HT-29 (cell line): ENCODE data around the gene ACTR10. TPM values are rescaled to one million over a fixed set of nuclear protein-coding genes. Genes with fewer than 3 reads are reported as not detected.
A peak's percentile ranks its signal among the peaks of the same experiment; 100 is the strongest.
"Not testable (repeated sequence)": the region's sequence is repeated elsewhere in the genome, so short reads cannot be mapped to it uniquely, and the experiment has no call there.

ENCODE experiments used
- DNase-seq: peaks from one replicate; pipeline ENCODE4 v3.0.0-alpha.2; 2015; ENCODE audit warnings: low spot score
- total RNA-seq: library from RNA; depleted of rRNA; stranded (reverse); fragments of >200 nt; shearing (Covaris generic); gene quantifications from 2 replicates; pipeline ENCODE4 v1.2.3, GENCODE V29; 2014

ACTR10 gene
- total RNA-seq, 1 experiment from 2014 or later, result 10.9 TPM

DNA sequence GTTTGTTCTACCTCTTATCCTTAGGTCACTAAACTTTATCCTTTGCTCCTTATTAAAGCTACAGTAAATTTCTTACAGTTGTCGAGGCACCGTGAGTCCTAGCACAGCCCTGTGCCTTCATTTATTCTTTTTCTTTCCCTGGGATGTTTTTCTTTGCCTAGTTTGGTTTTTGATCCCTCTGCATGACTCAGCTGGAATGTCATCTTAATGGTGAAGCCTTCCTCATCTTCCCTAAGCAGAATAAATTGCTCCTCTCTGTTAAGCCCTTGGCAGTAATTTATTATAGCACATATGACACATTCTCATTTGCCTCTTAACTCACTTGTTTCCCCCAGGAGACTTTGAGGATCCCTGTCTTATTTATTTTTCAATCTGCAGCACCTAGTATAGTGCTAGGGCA, 16.6 kb downstream of the ACTR10 start:
- no peak for DNase-seq

DNA sequence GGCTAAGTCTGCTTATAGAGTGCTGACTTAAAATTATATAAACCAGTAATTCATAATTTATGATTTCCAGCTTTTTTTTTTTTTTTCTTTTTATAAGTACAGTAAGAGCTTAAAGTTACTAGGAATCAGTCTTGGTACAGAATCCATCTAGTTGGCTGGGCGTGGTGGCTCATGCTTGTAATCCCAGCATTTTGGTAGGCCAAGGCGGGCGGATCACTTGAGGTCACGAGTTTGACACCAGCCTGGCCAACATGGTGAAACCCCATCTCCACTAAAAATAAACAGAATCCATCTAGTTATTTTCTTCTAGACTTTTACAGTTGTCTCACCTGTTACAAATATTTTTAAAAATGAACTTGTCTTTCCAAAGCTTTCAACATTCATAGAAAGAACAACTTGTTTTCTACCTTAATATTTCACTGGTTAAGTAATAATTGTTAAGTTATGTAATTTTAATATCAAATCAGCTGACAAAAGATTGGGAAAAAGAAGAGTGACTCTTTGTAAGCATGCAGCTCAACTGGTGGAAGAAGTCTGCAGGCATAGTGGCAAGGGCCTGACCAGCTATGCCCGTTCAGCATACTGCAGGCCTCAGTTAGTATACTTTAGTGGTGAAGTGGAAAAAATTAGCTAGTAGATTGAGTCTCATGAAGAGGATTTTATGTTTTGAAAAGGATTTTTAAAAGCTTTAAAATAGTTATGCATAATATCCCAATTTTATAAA, 27.3 kb downstream of the ACTR10 start:
- DNase-seq, result no peak

DNA sequence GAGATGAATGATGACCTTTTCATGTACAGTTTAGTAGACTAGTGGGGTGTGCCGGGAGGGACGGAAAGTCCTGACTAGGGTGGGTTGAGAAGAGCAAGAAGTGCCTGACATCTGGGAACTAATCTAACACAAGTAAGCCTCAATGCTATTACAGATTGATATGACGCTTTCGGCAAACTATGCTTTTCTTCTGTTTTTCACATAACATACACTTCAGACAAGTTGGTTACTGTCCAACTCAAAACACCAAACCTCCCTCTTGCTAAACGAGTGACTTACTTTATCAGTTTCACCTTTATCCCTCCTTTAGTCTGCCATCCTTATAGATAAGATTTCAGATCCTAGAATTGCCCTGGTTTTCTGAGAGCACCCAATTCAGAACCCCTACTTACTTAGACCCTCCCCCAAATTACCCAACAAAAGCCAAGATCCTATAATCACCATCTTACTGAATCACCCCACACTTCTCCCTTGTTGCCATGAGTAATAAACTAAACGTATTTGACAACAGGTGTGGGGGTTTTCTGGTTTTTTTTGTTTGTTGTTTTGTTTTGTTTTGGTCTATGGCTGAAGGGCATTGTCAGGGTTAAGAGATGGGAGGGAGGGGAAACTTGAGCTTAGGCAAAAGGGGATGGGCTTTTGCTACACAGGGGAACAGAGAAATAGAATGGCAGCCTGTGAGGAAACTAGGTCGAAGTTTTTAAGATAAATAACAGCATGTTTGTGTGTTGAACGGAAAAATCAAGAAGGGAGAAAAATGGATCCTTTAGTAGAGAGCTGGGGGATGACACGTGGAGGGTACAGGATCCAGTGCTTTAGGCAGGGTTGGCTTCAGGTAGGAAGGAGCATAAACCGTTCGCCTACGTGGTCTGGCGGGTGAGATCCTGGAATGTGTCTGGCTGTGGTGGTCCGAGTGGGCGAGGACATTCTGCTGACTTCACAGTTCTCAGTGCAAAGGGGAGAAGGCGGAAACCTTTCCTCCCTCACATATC, 38.6 kb downstream of the ACTR10 start:
- no peak for DNase-seq

DNA sequence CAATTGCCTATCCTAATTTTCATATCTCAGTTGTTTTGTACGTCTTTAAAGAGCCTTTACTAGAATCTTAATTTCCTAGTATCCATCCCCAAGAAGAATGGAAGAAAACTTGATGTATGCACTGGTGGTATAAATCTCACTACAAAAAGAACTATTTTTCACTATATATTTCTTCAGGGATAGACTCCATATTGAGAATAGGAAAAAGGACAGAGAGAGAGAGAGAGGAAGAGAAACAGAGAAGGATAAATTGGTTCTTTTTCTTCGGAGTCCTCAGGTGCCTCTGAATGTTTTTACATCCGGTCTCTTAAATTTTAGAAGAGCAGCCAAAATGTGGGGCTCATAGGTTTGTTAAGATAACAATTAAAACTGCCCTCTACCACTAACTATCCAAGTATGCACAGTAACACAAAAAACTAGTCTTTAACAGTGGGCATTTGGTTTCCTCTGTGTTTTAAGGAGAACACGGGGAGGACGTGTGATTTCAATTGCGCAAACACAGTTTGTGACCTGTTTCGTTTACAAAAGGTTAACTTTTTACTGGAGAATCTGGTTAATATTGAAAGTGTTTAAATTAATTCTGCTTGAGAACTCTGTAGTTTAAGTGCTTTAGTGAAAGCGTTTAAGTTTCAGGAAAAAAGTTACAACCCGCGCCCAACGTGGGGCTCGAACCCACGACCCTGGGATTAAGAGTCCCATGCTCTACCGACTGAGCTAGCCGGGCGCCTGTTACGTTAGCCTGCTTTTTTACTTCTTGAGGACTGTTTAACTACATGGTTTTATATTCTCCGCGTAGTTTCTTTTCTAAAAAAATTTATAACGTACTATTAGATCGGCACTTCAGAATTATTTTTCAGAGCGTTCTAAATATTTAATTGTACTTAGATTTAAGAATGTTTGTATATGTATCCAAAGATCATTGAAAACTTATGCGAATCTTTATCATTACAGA, 39.6 kb downstream of the ACTR10 start:
- peak; percentile 78 for DNase-seq

DNA sequence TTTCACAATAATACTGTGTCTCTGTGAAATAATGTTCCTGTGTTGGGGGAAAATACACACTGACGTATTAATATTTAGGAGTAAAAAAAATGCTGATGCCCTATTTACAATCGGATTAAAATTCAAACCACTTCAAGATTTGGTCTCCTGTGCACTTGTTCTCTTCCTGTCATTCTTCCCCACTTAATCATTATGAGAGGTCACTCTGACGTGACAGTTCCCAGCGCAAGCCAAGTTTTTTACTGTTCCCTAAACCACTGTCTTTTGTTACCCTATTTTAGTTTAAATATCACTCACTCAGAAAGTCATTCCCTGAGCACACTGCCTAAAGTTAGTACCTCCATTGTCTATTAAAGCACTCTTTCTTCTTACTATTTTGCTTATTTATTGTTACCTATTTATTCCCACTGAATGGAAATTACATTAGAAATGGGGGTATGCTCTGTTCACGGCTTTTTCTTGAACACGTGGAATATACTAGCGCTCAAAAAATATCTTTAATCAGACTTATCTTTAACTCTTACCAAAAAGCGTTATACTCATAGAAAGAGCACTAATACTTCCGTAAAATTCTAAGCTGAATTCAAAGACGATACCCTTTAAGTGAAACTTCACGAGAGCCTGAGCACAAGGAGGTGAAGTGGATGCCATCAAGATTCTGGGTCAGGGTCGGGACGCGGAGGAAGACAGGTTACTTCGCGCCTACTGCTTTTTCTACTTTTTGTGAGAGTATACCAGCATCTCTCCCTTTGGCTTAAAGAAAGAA, 44.0 kb downstream of the ACTR10 start:
- no peak for DNase-seq

DNA sequence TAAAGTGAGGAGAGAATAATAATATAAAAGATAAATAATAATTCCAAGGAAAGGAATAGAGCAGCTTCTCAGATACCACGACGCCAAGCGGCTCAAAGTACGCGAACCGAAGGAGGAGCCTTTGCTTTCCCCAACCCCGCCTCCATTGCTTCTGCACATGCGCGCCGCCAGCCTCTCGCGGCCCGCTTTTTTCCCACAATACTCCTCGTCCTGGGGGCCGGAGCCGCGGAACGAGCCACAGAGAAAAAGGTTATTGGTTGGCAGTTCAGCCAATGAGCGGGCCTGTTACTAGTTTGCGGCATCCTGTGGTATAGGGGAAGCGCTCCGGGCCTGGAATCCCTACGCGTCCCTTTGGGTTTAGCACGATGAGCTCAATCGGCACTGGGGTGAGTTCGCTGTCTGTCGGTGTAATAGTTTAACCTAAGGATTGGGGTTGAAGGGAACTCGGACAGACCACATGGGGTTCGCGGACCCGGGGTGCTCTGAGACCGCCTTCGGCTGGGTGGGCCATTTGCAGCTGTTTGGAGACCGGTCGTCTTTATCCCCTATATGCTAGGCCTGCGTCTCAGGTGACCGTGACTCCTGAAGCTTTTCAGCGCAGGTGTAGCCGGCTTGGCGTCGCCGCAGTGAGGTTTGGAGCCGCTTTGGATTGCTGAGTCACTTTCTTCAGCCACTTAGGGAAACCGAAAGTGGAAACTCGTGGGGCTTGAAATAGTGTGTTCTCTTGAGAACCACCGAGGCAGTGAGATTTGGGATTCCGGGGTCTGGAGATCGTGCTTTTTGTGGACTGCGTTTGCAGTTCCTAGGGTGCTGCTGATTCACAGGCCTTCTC, 44.8 kb downstream of the ACTR10 start, which contains the start of gene PSMA3:
TSS of gene PSMA3 (plus strand) at position 288 of the 832 bp plus-strand sequence. CDS start at position 366, 78 bp downstream.
- DNase-seq, result peak; percentile 94

DNA sequence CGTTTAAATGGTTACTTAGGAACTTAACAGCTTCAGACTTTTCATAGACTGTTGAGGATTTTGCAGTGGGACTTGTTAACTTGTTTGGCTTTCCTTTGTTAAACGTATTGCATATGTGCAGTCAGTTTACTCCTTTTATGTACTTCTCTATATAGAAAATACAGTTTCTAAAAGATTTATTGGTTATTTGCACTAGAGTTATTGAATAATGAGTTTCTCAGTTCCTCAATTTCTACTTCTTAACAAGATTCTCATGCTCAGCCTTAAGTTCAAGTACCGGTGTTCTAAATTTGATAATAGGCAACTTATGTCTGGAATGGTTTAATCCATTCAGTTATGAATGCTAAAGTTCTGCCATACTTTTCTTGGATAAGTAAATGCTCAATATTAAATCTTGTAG, 45.6 kb downstream of the ACTR10 start:
- DNase-seq, result no peak

DNA sequence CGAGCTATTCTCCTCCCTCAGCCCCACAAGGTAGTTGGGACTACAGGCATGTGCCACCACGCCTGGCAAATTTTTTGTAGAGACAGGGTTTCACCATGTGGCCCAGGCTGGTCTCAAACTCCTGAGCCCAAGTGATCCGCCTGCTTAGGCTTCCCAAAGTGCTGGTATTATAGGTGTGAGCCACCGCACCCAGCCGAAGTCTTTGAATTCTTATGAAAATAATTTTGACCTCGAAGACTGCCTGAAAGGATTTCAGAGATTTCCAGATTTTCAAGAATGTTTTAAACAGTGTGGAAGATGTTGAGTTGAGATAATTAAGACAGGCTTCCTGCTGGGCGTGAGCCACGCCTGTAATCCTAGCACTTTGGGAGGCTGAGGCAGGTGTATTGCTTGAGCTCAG, 49.7 kb downstream of the ACTR10 start:
- DNase-seq, result no peak

DNA sequence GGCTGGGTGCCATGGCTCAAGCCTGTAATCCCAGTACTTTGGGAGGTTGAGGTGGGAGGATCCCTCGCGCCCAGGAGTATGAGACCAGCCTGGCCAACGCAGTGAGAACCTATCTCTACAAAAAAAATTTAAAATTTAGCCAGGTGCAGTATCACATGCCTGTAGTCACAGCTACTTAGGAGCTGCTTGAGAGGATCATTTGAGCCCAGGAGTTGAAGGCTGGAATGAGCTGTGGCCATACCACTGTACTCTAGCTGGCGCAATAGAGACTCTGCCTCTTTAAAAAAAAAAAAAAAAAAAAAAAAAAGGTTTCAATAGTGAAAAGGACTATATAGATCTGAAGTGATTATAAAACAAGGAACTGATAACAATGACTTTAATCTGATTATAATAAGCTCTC, 58.2 kb downstream of the ACTR10 start:
- DNase-seq, result no peak

DNA sequence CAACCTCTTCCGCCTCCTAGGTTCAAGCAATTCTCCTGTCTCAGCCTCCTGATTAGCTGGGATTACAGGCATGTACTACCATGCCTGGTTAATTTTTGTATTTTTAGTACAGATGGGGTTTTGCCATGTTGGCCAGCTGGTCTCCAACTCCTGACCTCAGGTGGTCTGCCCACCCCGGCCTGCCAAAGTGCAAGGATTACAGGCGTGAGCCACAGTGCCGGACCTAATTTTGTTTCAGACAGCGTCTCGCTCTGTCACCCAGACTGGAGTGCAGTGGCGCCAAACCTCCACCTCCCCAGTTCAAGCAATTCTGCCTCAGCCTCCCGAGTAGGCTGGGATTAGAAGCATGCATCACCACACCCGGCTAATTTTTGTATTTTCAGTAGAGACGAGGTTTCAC, 62.1 kb downstream of the ACTR10 start:
- DNase-seq, result not testable (repeated sequence)

DNA sequence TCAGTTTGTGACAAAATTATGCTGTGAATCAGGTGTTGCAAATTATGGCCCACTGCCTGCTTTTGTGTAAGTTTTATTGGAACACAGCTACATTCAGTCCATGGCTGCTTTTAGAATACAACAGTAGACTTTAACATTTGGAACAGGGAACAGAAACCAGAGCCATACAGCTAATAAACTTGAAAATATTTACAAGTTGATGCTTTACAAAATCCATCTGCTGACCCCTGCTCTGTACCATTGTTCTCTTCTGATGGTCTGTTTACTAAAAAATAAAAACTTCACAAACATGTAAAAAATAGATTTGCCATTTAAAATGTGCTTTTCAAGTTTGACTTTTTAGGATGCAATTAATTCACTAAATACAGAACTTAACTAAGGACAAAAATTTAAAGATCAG, 65.5 kb downstream of the ACTR10 start:
- no peak for DNase-seq

DNA sequence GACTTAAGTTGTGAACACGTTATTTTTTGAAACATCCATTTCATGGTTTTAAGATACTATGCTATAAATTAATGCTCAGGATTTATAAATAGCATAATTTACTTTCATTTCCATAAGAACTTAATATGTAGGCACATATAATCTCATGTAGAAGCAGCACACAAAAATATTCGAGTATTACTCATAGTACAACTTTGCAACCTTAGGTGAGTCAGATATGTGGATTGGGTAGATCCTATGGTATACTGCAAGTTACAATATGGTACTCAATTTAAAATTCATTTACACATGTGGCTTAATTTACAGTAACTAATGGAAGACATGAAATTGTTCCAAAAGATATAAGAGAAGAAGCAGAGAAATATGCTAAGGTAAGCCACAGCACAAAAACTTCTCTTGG, 70.7 kb downstream of the ACTR10 start:
- DNase-seq, result no peak

DNA sequence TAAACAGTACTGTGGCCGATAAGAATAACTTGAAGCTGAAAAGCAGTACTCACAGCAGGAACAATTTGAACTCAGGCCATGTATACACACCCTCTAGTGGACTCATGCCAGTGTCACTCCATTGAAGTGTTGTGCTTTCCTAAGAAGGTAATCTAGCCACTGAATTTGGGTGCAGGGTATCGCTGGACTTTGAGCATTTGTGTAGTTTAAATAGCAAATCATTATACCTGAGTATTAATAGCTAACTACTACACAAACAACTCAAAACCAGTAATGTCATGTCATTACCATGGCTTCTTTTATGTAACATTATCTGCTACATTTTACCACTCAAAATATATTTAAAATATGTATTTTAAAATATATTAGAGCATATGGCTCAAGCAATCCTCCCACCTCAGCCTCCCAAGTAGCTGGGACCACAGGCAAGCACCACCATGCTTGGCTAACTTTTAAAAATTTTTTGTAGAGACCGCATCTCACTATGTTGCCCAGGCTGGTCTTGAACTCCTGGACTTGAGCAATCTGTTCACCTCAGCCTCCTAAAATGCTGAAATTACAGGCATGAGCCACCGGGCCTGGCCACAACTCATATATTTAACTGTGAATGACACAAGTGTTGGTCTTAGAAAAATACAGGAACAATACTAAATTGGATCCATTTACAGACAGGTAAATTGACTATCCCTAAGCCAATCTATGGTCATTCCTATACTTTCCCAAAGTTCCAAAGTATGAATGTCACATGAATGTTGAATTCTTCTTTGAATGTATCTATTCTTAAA, 72.8 kb downstream of the ACTR10 start:
- DNase-seq, result peak; percentile 29

DNA sequence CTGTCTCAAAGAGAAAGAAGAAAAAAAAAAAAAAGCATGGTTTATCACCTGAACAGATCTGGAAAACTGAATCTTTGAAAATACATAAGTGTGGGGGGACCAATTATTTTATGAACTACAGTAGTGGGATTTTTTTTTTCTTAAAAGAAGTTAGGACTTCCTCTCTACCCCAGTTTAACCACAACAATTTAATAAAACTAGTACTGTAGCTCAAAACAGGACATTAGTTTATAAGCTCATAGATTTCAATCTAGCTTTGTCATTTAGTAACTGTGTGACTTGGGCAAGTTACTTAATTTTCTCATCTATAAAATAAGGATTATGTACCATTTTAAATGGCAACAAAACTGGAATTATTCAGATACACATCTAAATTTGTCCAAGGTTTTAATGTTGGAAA, 74.9 kb downstream of the ACTR10 start:
- DNase-seq, result no peak

DNA sequence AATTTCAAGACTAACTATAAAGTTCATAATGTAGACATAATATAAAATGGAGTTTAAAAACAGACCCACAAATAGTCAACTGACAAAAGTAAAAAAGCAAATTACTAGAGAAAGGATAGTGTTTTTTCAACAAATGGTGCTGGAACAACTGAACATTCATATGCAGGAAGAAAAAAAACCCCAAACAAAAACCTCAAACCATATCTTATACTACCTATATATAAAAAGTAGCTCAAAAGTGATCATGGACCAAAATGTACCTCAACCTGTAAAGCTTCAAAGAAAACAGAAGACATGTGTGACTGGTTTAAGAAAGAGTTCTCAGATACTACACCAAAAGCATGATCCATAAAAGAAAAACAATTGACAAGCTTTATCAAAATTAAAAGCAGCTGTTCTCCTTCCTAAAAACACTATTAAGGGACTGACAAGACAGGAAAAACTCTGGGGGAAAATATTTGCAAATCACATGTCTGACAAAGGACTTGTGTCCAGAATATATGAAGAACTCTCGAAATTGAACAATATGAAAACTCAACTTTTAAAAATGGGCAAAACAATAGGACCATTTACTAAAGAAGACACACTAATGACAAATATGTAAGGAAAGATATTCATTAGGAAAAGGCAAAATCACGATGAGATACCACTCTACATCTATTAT, 75.7 kb downstream of the ACTR10 start:
- DNase-seq, result no peak

DNA sequence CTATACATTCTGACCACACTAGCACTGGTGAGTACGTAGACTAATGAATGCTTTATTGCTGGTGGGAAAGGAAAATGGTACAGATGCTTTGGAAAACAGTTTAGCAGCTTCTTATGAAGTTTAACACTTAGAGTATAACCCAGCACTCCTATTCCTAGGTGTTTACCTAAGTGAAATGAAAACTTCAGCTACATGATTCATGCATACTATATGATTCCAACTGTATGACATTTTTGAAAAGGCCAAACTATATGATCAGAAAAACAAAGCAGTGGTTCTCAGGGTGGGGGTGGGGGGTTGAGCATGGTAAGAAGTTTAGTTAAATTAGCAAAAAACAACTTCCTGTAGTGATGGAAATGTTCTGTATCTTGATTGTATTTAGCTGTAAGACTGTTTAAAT, 76.3 kb downstream of the ACTR10 start:
- no peak for DNase-seq

DNA sequence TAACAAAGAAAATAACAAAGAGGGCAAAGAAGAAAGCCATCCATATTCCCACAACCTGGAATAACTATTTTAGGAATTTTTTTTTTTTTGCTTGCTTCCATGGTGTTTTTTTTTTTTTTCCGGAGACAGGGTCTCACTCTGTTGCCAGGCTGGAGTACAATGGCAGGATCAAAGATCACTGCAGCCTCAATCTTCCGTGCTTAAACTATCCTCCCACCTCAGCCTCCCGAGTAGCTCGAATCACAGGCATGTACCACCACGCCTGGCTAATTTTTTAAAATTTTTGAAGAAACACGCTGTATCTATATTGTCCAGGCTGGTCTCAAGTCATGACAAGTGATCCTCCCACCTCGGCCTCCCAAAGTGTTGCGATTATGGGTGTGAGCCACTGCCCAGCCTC, 78.2 kb downstream of the ACTR10 start:
- DNase-seq, result no peak
